GM13977 (cell line): ENCODE measurements around the gene NUDT22.

Experiments
- DNase-seq: peaks from one replicate; pipeline ENCODE4 v3.0.0; 2012; ENCODE audit warnings: low spot score
- CTCF ChIP-seq: IDR thresholded peaks from 2 replicates; pipeline ENCODE4 v1.5.1; 2012; ENCODE audit warnings: mild to moderate bottlenecking, control low read depth; ENCODE audit not compliant: insufficient read depth; ENCODE audit errors: extremely low read depth, missing control alignments
- in situ Hi-C: fragments of 300-500 bp; cut with MboI; formaldehyde crosslinking; loops from one replicate; pipeline ENCODE4 v1.12.0; 2022; ENCODE audit warnings: low sequenced_read_pairs, low pct_unique_long_range_greater_than_20kb, mixed read lengths, inconsistent platforms; ENCODE audit not compliant: unreplicated experiment

The NUDT22 gene

GRCh38 chr11:64246871-64247728 lies 21.0 kb downstream of the NUDT22 start, which contains the start of gene PPP1R14B:
Gene PPP1R14B (minus strand): TSS chr11:64246943. CDS start chr11:64246673, 270 bp downstream.
- in situ Hi-C loops, result no loop called here
- peak; percentile 91 for DNase-seq
- no peak for TF ChIP-seq CTCF

- in situ Hi-C loops, result no loop called here
- no peak for TF ChIP-seq CTCF
- no peak for DNase-seq
Measured at GRCh38 chr11:64247729-64248531, 21.9 kb downstream of the NUDT22 start.

GRCh38 chr11:64248578-64248977 lies 22.5 kb downstream of the NUDT22 start:
- DNase-seq, result no peak
- in situ Hi-C loops, result no loop called here
- TF ChIP-seq CTCF, result no peak

- TF ChIP-seq CTCF, result no peak
- in situ Hi-C loops, result no loop called here
- no peak for DNase-seq
Measured at GRCh38 chr11:64249038-64249437, 23.0 kb downstream of the NUDT22 start.

- no peak for DNase-seq
- in situ Hi-C loops, result no loop called here
- TF ChIP-seq CTCF, result no peak
Measured at GRCh38 chr11:64249563-64250414, 23.7 kb downstream of the NUDT22 start.

DNA sequence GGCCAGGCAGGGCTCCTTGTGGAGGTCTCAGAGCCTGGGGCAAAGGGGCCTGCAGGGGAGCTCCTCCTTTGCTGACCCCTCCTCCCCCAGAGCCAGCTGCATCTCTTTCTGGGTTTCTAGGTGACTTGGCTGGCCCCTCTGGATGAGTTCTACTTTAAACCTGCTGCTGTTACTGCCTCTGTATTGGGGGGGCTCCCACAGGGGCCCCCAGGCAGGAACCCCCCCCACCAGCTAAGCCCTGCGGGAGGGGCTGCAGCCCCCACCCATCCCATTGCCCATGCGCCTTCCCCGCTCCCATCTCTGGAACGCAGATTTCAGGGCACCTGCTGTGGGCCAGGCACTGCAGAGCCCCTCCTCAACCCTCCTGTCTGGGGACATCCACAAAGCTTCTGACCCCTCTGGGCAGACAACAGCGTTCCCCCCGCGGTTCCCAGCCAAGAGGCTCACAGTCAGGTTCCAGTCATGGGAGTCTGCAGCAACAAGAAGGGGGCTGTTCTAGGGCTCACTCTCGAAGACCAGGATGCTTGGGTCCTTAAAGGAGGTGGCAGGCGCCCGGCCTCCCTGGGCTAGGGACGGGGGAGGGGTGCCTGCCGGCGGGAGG lies 24.4 kb downstream of the NUDT22 start:
- peak; percentile 29 for DNase-seq
- in situ Hi-C loops, result no loop called here
- no peak for TF ChIP-seq CTCF
